Sigmoid colon (tissue), 7 donors: ENCODE data around the gene KLF7. TPM values are rescaled to one million over a fixed set of nuclear protein-coding genes. Genes with fewer than 3 reads are reported as not detected.

ENCODE experiments used
- DNase-seq: peaks from one replicate; pipeline ENCODE4 v3.0.0-alpha.2; 2019
- H3K27ac ChIP-seq, 4 donors: fragments of 200-600 bp; sonication (generic); one replicate each; pipeline ENCODE4 v1.5.1; 2016 to 2019; ENCODE audit warnings: mild to moderate bottlenecking in 1 of 4
- H3K27me3 ChIP-seq, 3 donors: fragments of 200-600 bp; sonication (generic); one replicate each; pipeline ENCODE4 v1.5.1; 2019; ENCODE audit warnings: mild to moderate bottlenecking in 1 of 3
- H3K36me3 ChIP-seq, 4 donors: fragments of 200-600 bp; sonication (generic); one replicate each; pipeline ENCODE4 v1.5.1; 2016 to 2019
- H3K4me1 ChIP-seq, 4 donors: fragments of 200-600 bp; sonication (generic); one replicate each; pipeline ENCODE4 v1.5.1; 2017 to 2019
- H3K4me3 ChIP-seq, 4 donors: fragments of 200-600 bp; sonication (generic); one replicate each; pipeline ENCODE4 v1.5.1; 2017 to 2019; ENCODE audit warnings: mild to moderate bottlenecking in 2 of 4, moderate library complexity in 1 of 4
- H3K9me3 ChIP-seq, 4 donors: fragments of 200-600 bp in 3 of 4; sonication (generic) in 3 of 4; one replicate each; pipeline versions ENCODE4 v1.5.1 to v1.6.1; 2013 to 2019
- CTCF ChIP-seq, 4 experiments: fragments of 450-650 bp in 3 of 4; fragments of 200-600 bp in 1 of 4; IDR thresholded peaks; one replicate each; pipeline ENCODE4 v1.5.1; 2016 to 2019; ENCODE audit warnings: antibody characterized with exemption in 4 of 4, mild to moderate bottlenecking in 3 of 4, moderate library complexity in 2 of 4
- EP300 ChIP-seq, 4 donors: sonication (generic); formaldehyde crosslinking; IDR thresholded peaks; one replicate each; pipeline ENCODE4 v1.6.1; 2017; ENCODE audit warnings: antibody characterized with exemption in 4 of 4
- POLR2A ChIP-seq, 2 donors: fragments of 450-650 bp; IDR thresholded peaks; one replicate each; pipeline ENCODE4 v1.6.1; 2016; ENCODE audit warnings: antibody characterized with exemption in 2 of 2, mild to moderate bottlenecking in 2 of 2, moderate library complexity in 2 of 2
- POLR2AphosphoS5 ChIP-seq, 4 donors: sonication (generic); formaldehyde crosslinking; IDR thresholded peaks; one replicate each; pipeline ENCODE4 v1.6.1; 2017; ENCODE audit warnings: antibody characterized with exemption in 4 of 4
- WGBS, 2 donors: extraction: QIAGEN DNeasy Blood & Tissue Kit; methylation state at CpG; one replicate each; pipeline ENCODE4 v1.1.7; 2013; 5-methylcytosine and 5-hydroxymethylcytosine counted together
- intact Hi-C: fragments of 100-400 bp; cut with DNase I; formaldehyde crosslinking; loops from one replicate; pipeline ENCODE4 v1.15.1; 2023
- polyA plus RNA-seq, 3 donors: library from polyadenylated mRNA; stranded (reverse); fragments of 200-250 nt; gene quantifications; one replicate each; pipeline ENCODE4 v1.2.3, GENCODE V29; 2013
- total RNA-seq, 4 donors: library from RNA; depleted of rRNA; stranded (reverse); fragments of >200 nt; gene quantifications; one replicate each; pipeline ENCODE4 v1.1.0, GENCODE V29; 2016
- donor health status: healthy with polysubstance abuse.
- donor health status: Bipolar disorder and iron deficiency.
- donor health status: healthy.

The KLF7 gene
- total and polyA plus RNA-seq, 7 donors, result 0.60 to 52.1 (median 21.2) TPM

DNA sequence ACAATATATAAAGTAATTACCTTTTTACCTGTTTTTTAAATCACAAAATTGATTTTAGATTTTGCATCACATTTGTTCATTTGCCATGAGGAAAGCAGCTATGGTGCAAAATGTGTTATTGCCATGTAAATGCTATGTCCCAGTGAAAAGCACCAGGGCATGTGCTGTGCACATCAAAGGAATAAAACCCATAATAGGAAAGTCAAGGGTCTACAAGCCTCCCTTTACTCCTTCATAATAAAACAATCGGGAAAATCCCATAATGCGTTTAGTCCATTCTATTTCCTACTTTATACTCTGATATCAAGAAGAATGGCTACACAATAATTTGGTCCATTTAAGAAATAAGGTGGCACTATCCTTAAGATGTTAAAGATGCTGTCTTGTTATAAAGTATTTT, 53.0 kb downstream of the KLF7 start:
- Histone ChIP-seq H3K9me3 (no peaks in the 10 kb centered on the region), H3K27me3 (no peaks in the 10 kb centered on the region), H3K4me1 (peaks cover 0 to 64% (median 39%) of the 10 kb centered on the region in 4 donors), H3K36me3 (peaks cover 0 to 22% (median 0%) of the 10 kb centered on the region in 4 donors), H3K4me3 (no peak overlapping the region), H3K27ac (no peak overlapping the region)
- no peak for TF ChIP-seq EP300 (IDR thresholded peaks at IDR 0.05)
- no peak for TF ChIP-seq CTCF (IDR thresholded peaks at IDR 0.05)
- DNase-seq, result no peak
- 95 to 96% methylated on average over 2 of the region's 2 CpGs for WGBS, 2 donors
- intact Hi-C loops, result no loop called here

GRCh38 chr2:207112383-207112782, 53.4 kb downstream of the KLF7 start:
- Histone ChIP-seq H3K27ac (no peak overlapping the region), H3K4me3 (no peak overlapping the region), H3K27me3 (no peaks in the 10 kb centered on the region), H3K36me3 (peaks cover 0 to 26% (median under 1%) of the 10 kb centered on the region in 4 donors), H3K4me1 (peaks cover 0 to 64% (median 35%) of the 10 kb centered on the region in 4 donors), H3K9me3 (no peaks in the 10 kb centered on the region)
- intact Hi-C loops, result no loop called here
- DNase-seq, result no peak
- WGBS, 2 donors, result 48 to 49% methylated on average over 2 of the region's 2 CpGs
- no peak for TF ChIP-seq CTCF (IDR thresholded peaks at IDR 0.05)
- TF ChIP-seq POLR2AphosphoS5 (IDR thresholded peaks at IDR 0.05), result no peak
- no peak for TF ChIP-seq EP300 (IDR thresholded peaks at IDR 0.05)
- TF ChIP-seq POLR2A (IDR thresholded peaks at IDR 0.05), result no peak

- Histone ChIP-seq H3K4me1 (peaks cover 0 to 60% (median 28%) of the 10 kb centered on the region in 4 donors), H3K36me3 (peaks cover 0 to 33% (median 7%) of the 10 kb centered on the region in 4 donors), H3K4me3 (no peak overlapping the region), H3K27ac (no peak overlapping the region), H3K27me3 (no peaks in the 10 kb centered on the region), H3K9me3 (no peaks in the 10 kb centered on the region)
- WGBS, 2 donors, result 66 to 73% methylated on average over 4 of the region's 4 CpGs
- intact Hi-C loops, result no loop called here
- TF ChIP-seq POLR2A (IDR thresholded peaks at IDR 0.05) (no peak), EP300 (IDR thresholded peaks at IDR 0.05) (no peak), CTCF (IDR thresholded peaks at IDR 0.05) (no peak), POLR2AphosphoS5 (IDR thresholded peaks at IDR 0.05) (no peak)
- no peak for DNase-seq
These were observed 54.0 kb downstream of the KLF7 start for GRCh38 chr2:207111757-207112156.

DNA sequence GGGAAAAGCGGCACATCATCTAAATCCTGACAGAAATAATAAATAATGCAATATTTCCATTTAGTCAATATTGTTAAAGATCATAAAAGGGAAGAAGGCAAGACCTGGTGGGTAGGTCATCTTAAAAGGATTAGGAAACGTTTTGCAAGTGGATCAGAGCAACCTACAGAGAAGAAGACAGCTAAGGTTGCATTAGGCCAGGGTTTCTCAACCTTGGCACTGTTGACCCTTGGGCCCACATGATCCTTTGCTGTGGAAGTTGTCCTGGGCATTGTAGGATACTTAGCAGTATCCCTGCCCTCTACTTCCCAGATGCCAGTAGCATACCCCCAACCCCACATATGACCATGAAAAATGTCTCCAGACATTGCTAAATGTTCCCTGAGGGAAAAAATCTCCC, 55.0 kb downstream of the KLF7 start:
- no peak for DNase-seq
- Histone ChIP-seq H3K9me3 (no peaks in the 10 kb centered on the region), H3K27me3 (no peaks in the 10 kb centered on the region), H3K27ac (no peak overlapping the region), H3K36me3 (peaks cover 3 to 37% (median 11%) of the 10 kb centered on the region in 4 donors), H3K4me1 (peaks cover 0 to 49% (median 21%) of the 10 kb centered on the region in 4 donors), H3K4me3 (no peak overlapping the region)
- intact Hi-C loops, result no loop called here
- TF ChIP-seq CTCF (IDR thresholded peaks at IDR 0.05) (no peak), POLR2AphosphoS5 (IDR thresholded peaks at IDR 0.05) (no peak)
- WGBS, 2 donors, result 47 to 79% methylated on average over 2 of the region's 2 CpGs

- H3K27ac ChIP-seq, result no peak overlapping the region
- no peaks in the 10 kb centered on the region for H3K9me3 ChIP-seq
- no peak for TF ChIP-seq CTCF (IDR thresholded peaks at IDR 0.05)
- TF ChIP-seq POLR2A (IDR thresholded peaks at IDR 0.05), result no peak
- TF ChIP-seq EP300 (IDR thresholded peaks at IDR 0.05), result no peak
- no peak for TF ChIP-seq POLR2AphosphoS5 (IDR thresholded peaks at IDR 0.05)
- intact Hi-C loops, result no loop called here
- H3K27me3 ChIP-seq, result no peaks in the 10 kb centered on the region
- peaks cover 0 to 45% (median 19%) of the 10 kb centered on the region in 4 donors for H3K4me1 ChIP-seq
- no peak for DNase-seq
- peaks cover 3 to 41% (median 11%) of the 10 kb centered on the region in 4 donors for H3K36me3 ChIP-seq
- no peak overlapping the region for H3K4me3 ChIP-seq
- 89 to 91% methylated on average over 7 of the region's 7 CpGs for WGBS, 2 donors
These were observed 55.4 kb downstream of the KLF7 start for GRCh38 chr2:207110310-207110709.
